HG03135 (cell line): Measurements from ENCODE around the gene COPS6.

Experiments used
- ATAC-seq: cut with Tn5 transposase; IDR thresholded peaks from one replicate; pipeline ENCODE4 v1.9.1; 2021; ENCODE audit warnings: mild to moderate bottlenecking, moderate library complexity; ENCODE audit not compliant: unreplicated experiment

COPS6 gene

GRCh38 chr7:100079024-100079560 lies 9.7 kb upstream of the COPS6 start:
- ATAC-seq, result no peak

- no peak for ATAC-seq
These were observed 7.7 kb upstream of the COPS6 start for GRCh38 chr7:100080907-100081534.

GRCh38 chr7:100081535-100082102 lies 7.2 kb upstream of the COPS6 start, which contains the start of gene ZNF3:
Gene ZNF3, minus strand, starts transcription at chr7:100081723. Its CDS starts 4,366 bp downstream, at chr7:100077357.
- ATAC-seq, result peak; percentile 74

GRCh38 chr7:100082978-100083377 lies 5.8 kb upstream of the COPS6 start:
- ATAC-seq, result no peak

- no peak for ATAC-seq
These were observed 3.3 kb upstream of the COPS6 start for GRCh38 chr7:100085515-100085914.

GRCh38 chr7:100087055-100087750 lies 1.6 kb upstream of the COPS6 start:
- ATAC-seq, result no peak

- no peak for ATAC-seq
These were observed 611 bp upstream of the COPS6 start for GRCh38 chr7:100088095-100088620.

GRCh38 chr7:100089458-100090196 lies 858 bp downstream of the COPS6 start:
- ATAC-seq, result no peak

GRCh38 chr7:100090527-100091410 lies 2.0 kb downstream of the COPS6 start:
- no peak for ATAC-seq

- ATAC-seq, result no peak
These were observed 2.8 kb downstream of the COPS6 start for GRCh38 chr7:100091411-100092181.

GRCh38 chr7:100093054-100093453 lies 4.3 kb downstream of the COPS6 start:
- no peak for ATAC-seq

- no peak for ATAC-seq
These were observed 4.7 kb downstream of the COPS6 start for GRCh38 chr7:100093498-100093897.

GRCh38 chr7:100093925-100094486 lies 5.2 kb downstream of the COPS6 start:
- ATAC-seq, result no peak

GRCh38 chr7:100095289-100095688 lies 6.5 kb downstream of the COPS6 start:
- no peak for ATAC-seq

- no peak for ATAC-seq
These were observed 6.9 kb downstream of the COPS6 start for GRCh38 chr7:100095704-100096103.

- no peak for ATAC-seq
These were observed 10.1 kb downstream of the COPS6 start for GRCh38 chr7:100098913-100099312.

GRCh38 chr7:100099452-100099851 lies 10.7 kb downstream of the COPS6 start:
- no peak for ATAC-seq

- peak; percentile 57 for ATAC-seq
These were observed 11.7 kb downstream of the COPS6 start for GRCh38 chr7:100100420-100101015.
